Esophagus squamous epithelium (tissue), 5 donors: ENCODE data around the gene MEIS2. TPM values are rescaled to one million over a fixed set of nuclear protein-coding genes. Genes with fewer than 3 reads are reported as not detected.
A peak's percentile ranks its signal among the peaks of the same experiment; 100 is the strongest.

Experiments
- DNase-seq: peaks from one replicate; lab custom pipeline; 2025; lab: John Stamatoyannopoulos, UW
- H3K27ac ChIP-seq, 4 donors: fragments of 200-600 bp; sonication (generic); one replicate each; pipeline ENCODE4 v1.5.1; 2016 to 2019; ENCODE audit warnings: mild to moderate bottlenecking in 1 of 4
- H3K27me3 ChIP-seq, 4 donors: fragments of 200-600 bp; sonication (generic); 1 replicate in 3 of 4; 2 replicates in 1 of 4; pipeline versions ENCODE4 v1.5.1 to v1.6.0; 2017 to 2021; ENCODE audit warnings: antibody characterized with exemption in 1 of 4
- H3K36me3 ChIP-seq, 3 donors: fragments of 200-600 bp; sonication (generic); one replicate each; pipeline ENCODE4 v1.5.1; 2016 to 2019
- H3K4me1 ChIP-seq, 3 donors: fragments of 200-600 bp; sonication (generic); one replicate each; pipeline ENCODE4 v1.5.1; 2017 to 2019
- H3K4me3 ChIP-seq, 4 donors: fragments of 200-600 bp; sonication (generic); 1 replicate in 3 of 4; 2 replicates in 1 of 4; pipeline ENCODE4 v1.5.1; 2016 to 2019; ENCODE audit warnings: mild to moderate bottlenecking in 2 of 4, moderate library complexity in 1 of 4
- H3K9me3 ChIP-seq, 3 donors: fragments of 200-600 bp; sonication (generic); one replicate each; pipeline ENCODE4 v1.5.1; 2016 to 2019
- CTCF ChIP-seq, 6 experiments: fragments of 450-650 bp in 4 of 6; fragments of 200-600 bp in 2 of 6; sonication (generic) in 2 of 6; IDR thresholded peaks; one replicate each; pipeline ENCODE4 v1.5.1; 2016 to 2019; ENCODE audit warnings: antibody characterized with exemption in 6 of 6, mild to moderate bottlenecking in 4 of 6, moderate library complexity in 4 of 6
- POLR2A ChIP-seq, 4 donors: fragments of 450-650 bp; IDR thresholded peaks; one replicate each; pipeline ENCODE4 v1.6.1; 2017; ENCODE audit warnings: antibody characterized with exemption in 4 of 4, mild to moderate bottlenecking in 4 of 4, moderate library complexity in 3 of 4
- WGBS, 2 donors: methylation state at CpG; one replicate each; pipeline ENCODE4 v1.1.5; 2018; 5-methylcytosine and 5-hydroxymethylcytosine counted together
- intact Hi-C: fragments of 100-400 bp; cut with DNase I; formaldehyde crosslinking; loops from one replicate; pipeline ENCODE4 v1.15.0; 2022
- total RNA-seq, 4 donors: library from RNA; depleted of rRNA; stranded (reverse); fragments of >200 nt; gene quantifications; one replicate each; pipeline ENCODE4 v1.1.0, GENCODE V29; 2016
- donor health status: DM: yes; HTN: yes; CAD: no.

Gene MEIS2
- total RNA-seq, 4 donors from 2014 or later, result 6.6 to 26.3 (median 9.9) TPM

GRCh38 chr15:37140531-37141058 is 40.2 kb upstream of the MEIS2 start:
- no peak overlapping the region for H3K4me3 ChIP-seq
- TF ChIP-seq POLR2A (IDR thresholded peaks at IDR 0.05), result no peak
- TF ChIP-seq CTCF (IDR thresholded peaks at IDR 0.05), result no peak
- no peak overlapping the region for H3K27ac ChIP-seq
- no peak for DNase-seq
- no peaks in the 10 kb centered on the region for H3K36me3 ChIP-seq
- intact Hi-C loops, result no loop called here
- no peaks in the 10 kb centered on the region for H3K27me3 ChIP-seq
- no peaks in the 10 kb centered on the region for H3K9me3 ChIP-seq
- H3K4me1 ChIP-seq, result no peaks in the 10 kb centered on the region
- 66 to 70% methylated on average over 3 of the region's 3 CpGs for WGBS, 2 donors

- TF ChIP-seq POLR2A (IDR thresholded peaks at IDR 0.05) (no peak), CTCF (IDR thresholded peaks at IDR 0.05) (no peak)
- no peak for DNase-seq
- no peaks in the 10 kb centered on the region for H3K4me1 ChIP-seq
- H3K9me3 ChIP-seq, result no peaks in the 10 kb centered on the region
- no peak overlapping the region for H3K4me3 ChIP-seq
- H3K27me3 ChIP-seq, result no peaks in the 10 kb centered on the region
- no peaks in the 10 kb centered on the region for H3K36me3 ChIP-seq
- WGBS, 2 donors, result 56 to 64% methylated on average over 5 of the region's 5 CpGs
- intact Hi-C loops, result no loop called here
- no peak overlapping the region for H3K27ac ChIP-seq
These were observed 38.4 kb upstream of the MEIS2 start for GRCh38 chr15:37138591-37139215.

DNA sequence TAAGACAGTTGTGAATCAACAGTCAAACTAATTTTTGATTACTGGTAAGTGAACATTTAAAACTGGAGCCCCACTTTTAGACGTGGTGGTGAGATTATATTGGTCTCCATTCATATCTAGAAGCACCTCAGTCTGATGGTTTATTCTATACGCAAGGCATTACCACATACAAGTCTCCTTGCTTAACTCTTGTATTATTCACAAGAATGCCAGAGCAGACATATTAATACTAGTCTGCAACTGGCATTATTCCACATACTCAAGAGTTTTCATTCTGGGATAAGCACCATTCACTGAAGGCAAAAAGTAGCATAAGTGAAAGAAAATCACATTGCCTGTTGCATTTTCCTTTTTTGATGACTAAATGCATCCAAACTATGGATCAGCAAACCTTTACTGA is 36.9 kb upstream of the MEIS2 start:
- intact Hi-C loops, result no loop called here

DNA sequence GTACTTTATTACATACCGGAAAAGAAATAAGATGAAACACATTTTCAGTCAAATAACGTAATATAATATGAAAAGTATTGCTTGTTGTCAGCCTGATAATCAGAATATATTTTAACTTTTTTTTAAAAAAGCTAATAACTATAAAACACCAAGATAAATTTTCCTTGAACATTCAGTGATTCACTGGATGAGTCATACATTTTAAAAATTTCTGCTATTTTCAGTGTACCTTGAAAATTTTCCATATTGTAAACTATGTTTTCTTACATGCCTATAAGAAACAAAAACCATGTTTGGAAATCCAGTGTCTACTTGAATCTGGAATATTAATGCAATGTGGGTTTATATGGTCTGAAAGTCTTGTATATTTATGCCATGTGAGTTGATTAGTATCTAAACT is 36.3 kb upstream of the MEIS2 start:
- TF ChIP-seq POLR2A (IDR thresholded peaks at IDR 0.05), result no peak
- H3K27me3 ChIP-seq, result no peaks in the 10 kb centered on the region
- H3K9me3 ChIP-seq, result no peaks in the 10 kb centered on the region
- no peak overlapping the region for H3K27ac ChIP-seq
- 79 to 85% methylated on average over 2 of the region's 2 CpGs for WGBS, 2 donors
- H3K4me3 ChIP-seq, result no peak overlapping the region
- H3K36me3 ChIP-seq, result no peaks in the 10 kb centered on the region
- intact Hi-C loops, result no loop called here
- no peaks in the 10 kb centered on the region for H3K4me1 ChIP-seq
- DNase-seq, result no peak

More for the DNA sequence above, 36.9 kb upstream of the MEIS2 start:
- Histone ChIP-seq H3K4me1 (no peaks in the 10 kb centered on the region), H3K4me3 (no peak overlapping the region), H3K9me3 (no peaks in the 10 kb centered on the region), H3K27ac (no peak overlapping the region), H3K27me3 (no peaks in the 10 kb centered on the region), H3K36me3 (no peaks in the 10 kb centered on the region)
- WGBS, 2 donors, result 59 to 60% methylated on average over 2 of the region's 2 CpGs
- DNase-seq, result no peak
- TF ChIP-seq POLR2A (IDR thresholded peaks at IDR 0.05) (no peak), CTCF (IDR thresholded peaks at IDR 0.05) (no peak)

- Histone ChIP-seq H3K9me3 (no peaks in the 10 kb centered on the region), H3K27me3 (no peaks in the 10 kb centered on the region), H3K27ac (no peak overlapping the region), H3K4me1 (no peaks in the 10 kb centered on the region), H3K36me3 (no peaks in the 10 kb centered on the region), H3K4me3 (no peak overlapping the region)
- no peak for DNase-seq
- intact Hi-C loops, result no loop called here
- 75 to 84% methylated on average over 1 of the region's 1 CpG for WGBS, 2 donors
- TF ChIP-seq POLR2A (IDR thresholded peaks at IDR 0.05) (no peak), CTCF (IDR thresholded peaks at IDR 0.05) (peak in 4 of 6 experiments; percentile 31 to 52 (median 38))
These were observed 34.9 kb upstream of the MEIS2 start for GRCh38 chr15:37135225-37135624.
